Left ventricle myocardium inferior (tissue), 1 donor: ENCODE data around the gene ENDOG. TPM values are rescaled to one million over a fixed set of nuclear protein-coding genes. Genes with fewer than 3 reads are reported as not detected.
A peak's percentile ranks its signal among the peaks of the same experiment; 100 is the strongest.

Source experiments
- DNase-seq: peaks from one replicate; pipeline ENCODE4 v3.0.0-alpha.2; 2020
- H3K27ac ChIP-seq: fragments of 200-600 bp; replicated peaks from 2 replicates; pipeline ENCODE4 v1.8.0; 2021
- H3K27me3 ChIP-seq: fragments of 200-600 bp; 2 replicates; pipeline ENCODE4 v1.8.0; 2021; ENCODE audit warnings: low read depth
- H3K36me3 ChIP-seq: fragments of 200-600 bp; 2 replicates; pipeline ENCODE4 v1.8.0; 2021
- H3K4me1 ChIP-seq: fragments of 200-600 bp; 2 replicates; pipeline ENCODE4 v1.8.0; 2021
- H3K4me3 ChIP-seq: fragments of 200-600 bp; 2 replicates; pipeline ENCODE4 v1.8.0; 2021; ENCODE audit warnings: mild to moderate bottlenecking, moderate library complexity
- H3K9me3 ChIP-seq: fragments of 200-600 bp; replicated peaks from 2 replicates; pipeline ENCODE4 v1.8.0; 2021
- CTCF ChIP-seq: fragments of 200-600 bp; IDR thresholded peaks from 2 replicates; pipeline ENCODE4 v1.8.0; 2021; ENCODE audit warnings: antibody characterized with exemption, mild to moderate bottlenecking, borderline replicate concordance
- intact Hi-C: fragments of 100-400 bp; cut with micrococcal nuclease; formaldehyde crosslinking; loops from one replicate; pipeline ENCODE4 v1.11.0; 2022
- total RNA-seq: library from RNA; stranded (reverse); fragmentation: NEBNext Ultra II Directional; extraction: Animal tissue kit (Norgen Biotek cat#: 25700); gene quantifications from one replicate; pipeline ENCODE4 v1.2.1, GENCODE V29; 2021
- donor health status: DM: no; HTN: yes; CAD: no; lungs with severe emphysema.

The ENDOG gene
- total RNA-seq, 1 donor from 2014 or later, result 75.3 TPM

- TF ChIP-seq CTCF, result no peak
- Histone ChIP-seq H3K4me1 (peaks cover 21% of the 10 kb centered on the region), H3K27ac (no peak overlapping the region), H3K4me3 (peak overlapping the region; percentile 92), H3K9me3 (no peaks in the 10 kb centered on the region), H3K27me3 (no peaks in the 10 kb centered on the region), H3K36me3 (peaks cover 49% of the 10 kb centered on the region)
- no peak for DNase-seq
- intact Hi-C loops, result no loop called here
Observed at GRCh38 chr9:128828267-128828666, 10.0 kb downstream of the ENDOG start.

GRCh38 chr9:128828719-128829452 is 10.6 kb downstream of the ENDOG start:
- Histone ChIP-seq H3K4me3 (peak overlapping the region; percentile 92), H3K9me3 (no peaks in the 10 kb centered on the region), H3K27me3 (no peaks in the 10 kb centered on the region), H3K27ac (peak overlapping the region; percentile 87), H3K4me1 (peaks cover 21% of the 10 kb centered on the region), H3K36me3 (peaks cover 49% of the 10 kb centered on the region)
- intact Hi-C loops, result no loop called here
- no peak for DNase-seq
- TF ChIP-seq CTCF, result no peak

- H3K9me3 ChIP-seq, result no peaks in the 10 kb centered on the region
- intact Hi-C loops, result no loop called here
- H3K4me3 ChIP-seq, result peak within 1 kb of the TSS; percentile 92
- TF ChIP-seq CTCF, result no peak
- peaks cover 21% of the 10 kb centered on the region for H3K4me1 ChIP-seq
- peak within 1 kb of the TSS; percentile 87 for H3K27ac ChIP-seq
- H3K27me3 ChIP-seq, result no peaks in the 10 kb centered on the region
- peaks cover 46% of the 10 kb centered on the region for H3K36me3 ChIP-seq
- peak; percentile 91 for DNase-seq
Observed at GRCh38 chr9:128829477-128830251, 11.4 kb downstream of the ENDOG start, which contains the start of gene SPOUT1. TSS of gene SPOUT1 (minus strand) at chr9:128829794. CDS start at chr9:128829780, 14 bp downstream.

GRCh38 chr9:128833696-128834095 is 15.4 kb downstream of the ENDOG start:
- Histone ChIP-seq H3K36me3 (peaks cover 31% of the 10 kb centered on the region), H3K9me3 (no peaks in the 10 kb centered on the region), H3K4me3 (no peak overlapping the region), H3K27ac (no peak overlapping the region), H3K4me1 (peaks cover 15% of the 10 kb centered on the region), H3K27me3 (no peaks in the 10 kb centered on the region)
- TF ChIP-seq CTCF, result no peak
- intact Hi-C loops, result no loop called here
- DNase-seq, result no peak

- peaks cover 41% of the 10 kb centered on the region for H3K36me3 ChIP-seq
- no peak for DNase-seq
Observed at GRCh38 chr9:128835246-128836210, 17.2 kb downstream of the ENDOG start.

More at GRCh38 chr9:128835246-128836210, 17.2 kb downstream of the ENDOG start:
- no peak for TF ChIP-seq CTCF
- Histone ChIP-seq H3K27me3 (no peaks in the 10 kb centered on the region), H3K4me3 (no peak overlapping the region), H3K4me1 (no peaks in the 10 kb centered on the region), H3K27ac (no peak overlapping the region), H3K9me3 (no peaks in the 10 kb centered on the region)
- intact Hi-C loops, result no loop called here
